ENCODE results near the gene ANKRD40CL. TPM values are rescaled to one million over a fixed set of nuclear protein-coding genes. Genes with fewer than 3 reads are reported as not detected.

ANKRD40CL gene
- total and polyA plus RNA-seq, 9 of the 15 experiments (the other 6 are each of a cell fraction or from before 2014, with no cell fraction given), result not detected

GRCh38 chr17:50783905-50784304 is 16.6 kb upstream of the ANKRD40CL start:
- Histone ChIP-seq H3K4me1 (replicated peaks in 1 of 2; ENCODE audit: control insufficient read depth in 2 of 2, insufficient read depth in 2 of 2, low read length in 2 of 2) (peaks cover 0 to 4% of the 10 kb centered on the region in 2 experiments; a peak in 1 of 5 replicates), H3K27me3 (ENCODE audit: control insufficient read depth in 2 of 2, insufficient read depth in 2 of 2, low read length in 2 of 2) (no peaks in the 10 kb centered on the region), H3K4me3 (no peak overlapping the region), H4K20me1 (replicated peaks; ENCODE audit: control insufficient read depth, insufficient read depth, low read length) (no peaks in the 10 kb centered on the region), H3K36me3 (ENCODE audit: control insufficient read depth, insufficient read depth, low read length) (no peaks in the 10 kb centered on the region), H3K9me3 (replicated peaks; ENCODE audit: control insufficient read depth, insufficient read depth, low read depth, low read length) (no peaks in the 10 kb centered on the region), H3K9ac (ENCODE audit: insufficient read depth in 1 of 2, low read depth in 2 of 2, low read length in 2 of 2) (no peak overlapping the region), H2AFZ (ENCODE audit: low read depth, low read length) (no peak overlapping the region), H3K79me2 (ENCODE audit: control insufficient read depth, insufficient read depth, low read length) (no peaks in the 10 kb centered on the region), H3K4me2 (ENCODE audit: insufficient read depth, low read length) (no peak overlapping the region), H3K27ac (ENCODE audit: extremely low read depth, low read depth, low read length) (no peak overlapping the region), H3K9me1 (ENCODE audit: control insufficient read depth, insufficient read depth, low read length) (no peaks in the 10 kb centered on the region)
- no TSS peak for BruUV-seq (replicated peaks)
- ChIA-PET CTCF (ENCODE audit: low intra/inter-chr PET ratio) (interaction anchor here (1.0 to 3.7 kb wide), 4 partner anchors 58 to 273 kb away, joined by 3 to 72 read pairs (median 13); no protein-coding TSS in a partner anchor), POLR2A (interaction anchor here (1.2 kb wide), 1 partner anchor 69 kb away, joined by 6 read pairs; no protein-coding TSS in a partner anchor)
- no peak for DNase-seq (ENCODE audit: extremely low read depth in 1 of 4, low spot score in 3 of 4)
- WGBS (ENCODE audit: insufficient coverage, low coverage, missing lambda C conversion rate), result 39% methylated on average over 2 of the region's 2 CpGs
- in situ Hi-C loops (cut with MboI) (loop anchor here (5.0 kb wide), 2 partner anchors 58 to 173 kb away; no protein-coding TSS in a partner anchor), intact Hi-C loops (cut with micrococcal nuclease) (loop anchor here (1.0 to 2.0 kb wide), 3 partner anchors 58 to 237 kb away; partner anchors contain the start of gene SPATA20)
- no peak for ATAC-seq
- FAIRE-seq, result no peak
- peak; percentile 93 for TF ChIP-seq ZKSCAN8 (CRISPR knock-in tag; IDR thresholded peaks at IDR 0.05)
- no peak for TF ChIP-seq CCAR2 (IDR thresholded peaks at IDR 0.05; ENCODE audit: low read depth, low read length)
- TF ChIP-seq HMG20A (CRISPR knock-in tag; conservative IDR thresholded peaks at IDR 0.05), result no peak

GRCh38 chr17:50783193-50783660 is 15.9 kb upstream of the ANKRD40CL start:
- Histone ChIP-seq H3K27me3 (ENCODE audit: control insufficient read depth in 2 of 2, insufficient read depth in 2 of 2, low read length in 2 of 2) (no peaks in the 10 kb centered on the region), H2AFZ (ENCODE audit: low read depth, low read length) (peak overlapping the region; percentile 18), H3K4me1 (replicated peaks in 1 of 2; ENCODE audit: control insufficient read depth in 2 of 2, insufficient read depth in 2 of 2, low read length in 2 of 2) (peaks cover 0 to 4% of the 10 kb centered on the region in 2 experiments; a peak in 1 of 5 replicates), H3K9me1 (ENCODE audit: control insufficient read depth, insufficient read depth, low read length) (no peaks in the 10 kb centered on the region), H3K36me3 (ENCODE audit: control insufficient read depth, insufficient read depth, low read length) (no peaks in the 10 kb centered on the region), H3K4me2 (ENCODE audit: insufficient read depth, low read length) (no peak overlapping the region), H4K20me1 (replicated peaks; ENCODE audit: control insufficient read depth, insufficient read depth, low read length) (no peaks in the 10 kb centered on the region), H3K27ac (ENCODE audit: extremely low read depth, low read depth, low read length) (no peak overlapping the region), H3K79me2 (ENCODE audit: control insufficient read depth, insufficient read depth, low read length) (no peaks in the 10 kb centered on the region), H3K9ac (ENCODE audit: insufficient read depth in 1 of 2, low read depth in 2 of 2, low read length in 2 of 2) (no peak overlapping the region), H3K4me3 (no peak overlapping the region), H3K9me3 (replicated peaks; ENCODE audit: control insufficient read depth, insufficient read depth, low read depth, low read length) (no peaks in the 10 kb centered on the region)
- POLR2A ChIA-PET, result interaction anchor here (0.6 to 1.2 kb wide), 6 partner anchors 11 to 82 kb away, joined by 3 to 6 read pairs (median 3); no protein-coding TSS in a partner anchor
- DNase-seq (ENCODE audit: extremely low read depth in 1 of 4, low spot score in 3 of 4) (peak; percentile 89 to 93 (median 92)), ATAC-seq (peak; percentile 98), FAIRE-seq (peak; percentile 90)
- CTCF ChIA-PET (ENCODE audit: low intra/inter-chr PET ratio), result interaction anchor here (0.9 to 3.7 kb wide), 5 partner anchors 34 to 273 kb away, joined by 3 to 72 read pairs (median 10); no protein-coding TSS in a partner anchor
- in situ Hi-C loops (cut with MboI) (loop anchor here (5.0 kb wide), 2 partner anchors 59 to 174 kb away; no protein-coding TSS in a partner anchor), intact Hi-C loops (cut with micrococcal nuclease) (loop anchor here (1.0 to 2.0 kb wide), 3 partner anchors 59 to 236 kb away; partner anchors contain the start of gene SPATA20)
- no TSS peak for BruUV-seq (replicated peaks)
- WGBS (ENCODE audit: insufficient coverage, low coverage, missing lambda C conversion rate), result 2% methylated on average over 7 of the region's 7 CpGs
- 0 out of 2 replicates have a peak, but pooled peaks have one; percentile 20 for TF ChIP-seq MYC (IDR thresholded peaks at IDR 0.05; ENCODE audit: low read depth, low read length)
- TF ChIP-seq MYC (CRISPR knock-in tag; IDR thresholded peaks at IDR 0.05; ENCODE audit: borderline replicate concordance, low read depth), result no peak
- no peak for TF ChIP-seq ZNF197 (CRISPR knock-in tag; IDR thresholded peaks at IDR 0.05; ENCODE audit: low read depth)
- no peak for TF ChIP-seq FOXP1 (CRISPR knock-in tag; IDR thresholded peaks at IDR 0.05)
- peak; percentile 74 for TF ChIP-seq XRCC5 (IDR thresholded peaks at IDR 0.05; ENCODE audit: low read depth, low read length)
- peak in 2 of 3 experiments; percentile 11 to 19 for TF ChIP-seq YY1 (IDR thresholded peaks at IDR 0.05; ENCODE audit: borderline replicate concordance in 1 of 3, control insufficient read depth in 1 of 3, extremely low read depth in 1 of 3, insufficient read depth in 3 of 3, insufficient read length in 1 of 3, insufficient replicate concordance in 2 of 3, low read depth in 1 of 3, low read length in 2 of 3)
- TF ChIP-seq JUN (IDR thresholded peaks at IDR 0.05; ENCODE audit: borderline replicate concordance, low read depth, low read length), result 0 out of 2 replicates have a peak, but pooled peaks have one; percentile 38
- TF ChIP-seq JUN (CRISPR knock-in tag; IDR thresholded peaks at IDR 0.05; ENCODE audit: borderline replicate concordance), result no peak
- TF ChIP-seq MEF2A (IDR thresholded peaks at IDR 0.05; ENCODE audit: control insufficient read depth, low read depth, low read length), result no peak

Data from K562 (cell line).